HG03432 (cell line): Measurements from ENCODE around the gene ZNF76.
"Not testable (repeated sequence)": the region's sequence is repeated elsewhere in the genome, so short reads cannot be mapped to it uniquely, and the experiment has no call there.

Experiments used
- ATAC-seq: cut with Tn5 transposase; IDR thresholded peaks from one replicate; pipeline ENCODE4 v1.9.1; 2021; ENCODE audit warnings: mild to moderate bottlenecking, moderate library complexity; ENCODE audit not compliant: unreplicated experiment

ZNF76 gene

DNA sequence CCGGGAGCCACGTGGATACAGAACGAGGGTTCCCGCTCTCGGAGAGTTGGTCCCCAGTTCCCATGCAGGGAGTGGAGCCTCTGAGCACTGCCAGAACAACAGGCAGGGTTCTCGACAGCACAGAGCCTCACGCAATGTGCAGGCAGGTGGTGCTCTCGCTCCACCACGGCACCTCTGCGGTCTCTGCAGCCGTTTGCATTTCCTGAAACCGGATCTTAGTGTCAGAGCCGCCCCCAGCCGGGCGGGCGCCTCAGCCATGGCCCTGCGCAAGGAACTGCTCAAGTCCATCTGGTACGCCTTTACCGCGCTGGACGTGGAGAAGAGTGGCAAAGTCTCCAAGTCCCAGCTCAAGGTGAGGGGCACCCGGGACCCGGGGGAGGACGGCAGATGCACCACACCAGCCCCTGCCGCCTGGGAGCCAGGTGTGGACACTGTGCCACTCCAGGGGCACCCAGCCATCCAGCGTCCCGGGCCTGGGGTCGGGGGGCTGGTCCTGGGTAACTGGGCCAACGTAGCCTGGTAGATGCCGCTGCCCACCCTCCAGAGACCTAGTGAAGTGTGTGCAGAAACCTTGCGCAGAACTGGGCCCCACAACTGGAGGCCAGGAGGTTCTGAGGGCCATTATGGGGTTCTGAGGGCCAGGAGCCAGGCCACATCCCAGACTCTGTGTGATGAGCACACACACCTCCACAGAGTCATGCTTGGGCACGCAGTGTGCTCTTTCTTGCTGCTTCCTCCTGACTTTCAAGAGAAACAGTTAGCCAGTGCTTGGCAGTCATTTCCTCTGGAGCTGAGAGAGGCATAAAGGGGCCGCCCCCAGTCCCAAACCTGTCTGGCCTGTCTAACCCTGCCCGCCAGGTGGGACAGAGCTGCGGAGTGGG lies 38.3 kb downstream of the ZNF76 start, which contains the start of gene DEF6:
DEF6 (plus strand) TSS at position 218 of the 881 bp plus-strand sequence; CDS start at position 257, 39 bp downstream.
- ATAC-seq: peak; percentile 84

DNA sequence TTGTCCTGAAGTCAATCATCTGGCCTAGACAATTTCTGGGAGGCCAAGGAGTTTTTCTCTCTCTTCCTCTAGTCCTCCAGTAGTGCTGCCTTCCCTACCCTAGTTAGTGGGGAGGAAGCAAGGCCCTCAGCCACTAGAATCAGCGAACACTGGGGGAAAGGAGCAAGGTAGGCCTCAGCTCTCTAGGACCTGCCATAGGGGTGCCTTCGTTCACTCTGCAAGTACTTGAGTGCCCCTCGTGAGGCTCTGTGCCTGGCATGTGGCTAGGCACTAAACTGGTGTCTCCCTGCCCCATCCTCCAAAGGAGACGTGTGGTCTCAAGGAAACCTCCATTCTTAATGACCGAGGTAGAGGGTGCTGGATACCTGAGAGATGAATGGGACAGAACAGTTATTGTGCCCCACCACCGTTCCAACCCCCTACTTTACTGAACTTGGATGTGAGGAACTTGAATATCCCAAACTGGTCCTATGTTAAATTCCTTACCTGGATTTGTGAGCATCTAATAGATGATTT lies 39.1 kb downstream of the ZNF76 start:
- ATAC-seq: no peak

DNA sequence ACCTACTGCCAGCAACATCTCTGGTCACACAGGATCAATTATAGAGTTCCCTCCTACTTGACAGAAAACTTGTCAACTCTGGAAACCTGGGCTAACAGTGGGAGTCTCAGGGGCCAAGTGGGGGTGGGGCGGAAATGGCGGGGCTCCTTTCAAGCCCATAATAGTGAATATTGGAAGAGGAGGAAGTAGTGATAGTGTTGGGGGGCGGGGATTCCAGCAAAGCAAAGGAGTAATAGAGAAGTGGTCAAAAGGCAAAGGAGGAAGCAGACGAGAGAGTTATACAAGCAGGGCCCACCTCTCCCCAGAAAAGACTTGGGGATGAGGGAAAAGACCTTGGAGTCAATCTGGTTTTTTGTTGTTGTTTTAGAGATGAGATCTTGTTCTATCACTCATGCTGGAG lies 40.1 kb downstream of the ZNF76 start:
- ATAC-seq: no peak

DNA sequence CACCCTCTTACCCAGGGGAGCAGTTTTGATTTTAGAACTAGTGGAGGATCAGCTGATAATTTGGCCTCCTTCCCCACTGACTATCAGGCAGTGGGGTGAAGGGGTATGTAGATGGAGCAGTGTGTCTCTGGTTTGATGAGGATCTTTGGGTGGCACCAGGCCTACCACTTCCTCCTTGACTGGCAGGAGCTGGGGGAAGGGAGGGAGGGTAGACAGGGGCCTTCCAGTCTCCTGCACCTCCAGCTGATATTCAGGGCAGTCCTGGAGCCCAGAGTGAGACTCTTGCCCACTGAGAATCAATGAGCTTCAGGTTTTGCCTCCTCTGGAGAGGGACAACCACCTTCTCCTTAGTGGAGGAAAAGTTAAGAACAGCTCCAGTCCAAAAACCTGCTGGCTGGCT lies 41.3 kb downstream of the ZNF76 start:
- ATAC-seq: no peak

DNA sequence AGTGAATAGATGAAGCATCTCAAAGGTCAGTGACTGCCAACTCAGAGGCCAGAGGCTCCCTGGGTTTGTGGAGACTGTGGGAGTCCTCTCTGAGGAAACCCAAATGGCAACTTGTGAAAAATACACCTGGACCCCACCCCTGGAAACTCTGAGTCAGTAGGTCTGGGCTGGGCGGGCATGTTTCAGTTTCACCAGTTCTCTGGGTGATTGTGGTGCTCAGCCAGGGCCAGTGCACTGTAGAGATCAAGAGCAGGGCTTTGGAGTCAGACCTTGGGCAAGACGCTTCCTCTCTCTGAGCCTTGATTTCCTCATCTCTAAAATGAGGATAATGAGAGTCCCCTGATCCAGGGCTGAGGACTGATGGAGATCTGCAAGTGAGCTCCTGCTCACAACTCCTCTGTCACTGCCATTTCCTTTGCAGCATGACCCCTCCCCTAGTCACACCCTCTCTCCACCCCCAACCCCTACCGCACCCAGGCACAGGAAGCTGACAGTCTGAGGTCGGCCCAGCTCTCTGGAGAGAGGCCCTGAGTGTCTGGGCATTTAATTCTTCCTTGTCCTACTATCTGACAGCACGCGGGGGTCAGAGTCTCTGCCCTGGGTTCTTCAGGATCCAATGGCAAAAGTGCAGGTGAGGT lies 43.2 kb downstream of the ZNF76 start:
- peak; percentile 74 for ATAC-seq

DNA sequence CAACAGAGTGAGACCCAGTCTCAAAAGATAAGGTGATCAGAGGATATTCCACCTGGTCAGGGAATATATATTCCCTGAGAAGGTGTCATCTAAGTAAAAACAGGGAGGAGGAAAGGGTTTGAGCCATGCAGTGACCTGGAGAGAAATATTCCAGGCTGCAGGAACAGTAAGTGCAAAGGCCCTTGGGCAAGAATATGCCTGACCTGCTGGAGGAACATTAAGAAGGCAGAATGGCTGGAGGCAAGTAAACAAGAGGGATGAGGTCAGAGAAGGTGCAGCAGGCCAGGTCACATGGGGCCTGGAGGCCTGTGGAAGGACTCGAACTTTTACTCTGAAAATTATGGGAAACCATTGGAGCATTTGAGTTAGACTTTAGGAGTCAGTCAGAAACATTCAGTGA lies 44.8 kb downstream of the ZNF76 start:
- ATAC-seq: no peak

DNA sequence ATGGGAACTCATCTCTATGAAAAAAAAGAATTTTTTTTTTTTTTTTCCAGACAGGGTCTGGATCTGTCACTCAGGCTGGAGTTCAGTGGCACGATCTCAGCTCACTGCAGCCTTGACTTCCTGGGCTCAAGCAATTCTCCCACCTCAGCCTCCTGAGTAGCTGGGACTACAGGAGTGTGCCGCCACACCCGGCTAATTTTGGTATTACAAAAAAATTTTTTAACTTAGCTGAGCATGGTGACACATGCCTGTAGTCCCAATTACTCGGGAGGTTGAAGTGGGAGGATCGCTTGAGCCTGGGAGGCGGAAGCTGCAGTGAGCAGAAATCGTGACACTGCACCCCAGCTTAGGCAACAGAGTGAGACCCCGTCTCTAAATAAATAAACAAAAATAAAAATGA lies 45.6 kb downstream of the ZNF76 start:
- ATAC-seq: no peak

DNA sequence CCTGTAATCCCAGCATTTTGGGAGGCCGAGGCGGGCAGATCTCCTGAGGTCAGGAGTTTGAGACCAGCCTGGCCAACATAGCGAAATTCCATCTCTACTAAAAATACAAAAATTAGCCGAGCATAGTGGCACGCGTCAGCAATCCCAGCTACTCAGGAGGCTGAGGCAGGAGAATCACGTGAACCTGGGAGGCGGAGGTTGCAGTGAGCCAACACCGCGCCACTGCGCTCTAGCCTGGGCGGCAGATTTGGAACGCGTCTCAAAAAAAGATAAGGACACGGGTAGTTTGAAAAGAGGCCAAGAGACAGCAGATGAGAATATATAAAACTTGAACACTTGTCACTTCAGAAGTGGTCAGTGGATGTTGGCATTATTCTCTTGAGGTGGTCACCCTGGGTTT lies 47.6 kb downstream of the ZNF76 start:
- not testable (repeated sequence) for ATAC-seq

DNA sequence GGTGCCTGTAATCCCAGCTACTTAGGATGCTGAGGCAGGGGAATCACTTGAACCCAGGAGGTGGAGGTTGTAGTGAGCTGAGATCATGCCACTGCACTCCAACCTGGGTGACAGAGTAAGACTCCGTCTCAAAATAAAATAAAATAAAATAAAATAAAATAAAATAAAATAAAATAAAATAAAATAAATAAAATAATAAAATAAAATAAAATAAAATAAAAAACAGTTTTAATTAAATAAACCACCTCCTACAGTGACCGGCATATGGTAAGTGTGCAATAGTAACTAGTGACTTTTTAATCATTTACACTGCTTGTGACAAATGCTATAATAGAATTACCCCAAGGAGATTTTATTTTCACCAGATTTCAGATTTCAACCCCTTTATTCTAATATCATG lies 49.0 kb downstream of the ZNF76 start:
- not testable (repeated sequence) for ATAC-seq

DNA sequence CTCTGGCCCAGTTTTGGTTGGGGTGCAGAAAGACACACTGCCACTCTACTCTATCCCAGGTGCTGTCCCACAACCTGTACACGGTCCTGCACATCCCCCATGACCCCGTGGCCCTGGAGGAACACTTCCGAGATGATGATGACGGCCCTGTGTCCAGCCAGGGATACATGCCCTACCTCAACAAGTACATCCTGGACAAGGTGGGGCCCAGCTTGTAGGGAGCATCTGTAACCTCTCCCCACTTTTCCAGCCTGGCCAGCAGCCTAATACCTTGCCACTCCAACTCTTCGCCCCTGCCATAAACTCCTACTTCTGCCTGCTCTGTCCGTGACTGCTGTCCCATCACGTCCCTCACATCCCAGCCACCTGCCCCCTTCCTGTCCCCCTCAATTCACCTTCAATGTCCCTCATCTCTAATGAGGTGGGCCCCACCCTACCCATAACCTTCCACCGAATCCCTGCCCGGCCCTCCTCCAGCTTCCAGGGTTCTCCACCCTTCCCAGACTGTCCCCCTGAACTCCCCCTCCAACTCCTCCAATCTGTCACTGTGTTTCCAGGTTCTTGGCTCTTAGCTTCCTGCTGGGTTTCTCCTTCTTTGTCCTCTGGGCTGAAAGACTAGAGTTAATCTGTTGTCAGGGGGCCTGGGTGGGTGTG lies 50.2 kb downstream of the ZNF76 start:
- ATAC-seq: no peak

DNA sequence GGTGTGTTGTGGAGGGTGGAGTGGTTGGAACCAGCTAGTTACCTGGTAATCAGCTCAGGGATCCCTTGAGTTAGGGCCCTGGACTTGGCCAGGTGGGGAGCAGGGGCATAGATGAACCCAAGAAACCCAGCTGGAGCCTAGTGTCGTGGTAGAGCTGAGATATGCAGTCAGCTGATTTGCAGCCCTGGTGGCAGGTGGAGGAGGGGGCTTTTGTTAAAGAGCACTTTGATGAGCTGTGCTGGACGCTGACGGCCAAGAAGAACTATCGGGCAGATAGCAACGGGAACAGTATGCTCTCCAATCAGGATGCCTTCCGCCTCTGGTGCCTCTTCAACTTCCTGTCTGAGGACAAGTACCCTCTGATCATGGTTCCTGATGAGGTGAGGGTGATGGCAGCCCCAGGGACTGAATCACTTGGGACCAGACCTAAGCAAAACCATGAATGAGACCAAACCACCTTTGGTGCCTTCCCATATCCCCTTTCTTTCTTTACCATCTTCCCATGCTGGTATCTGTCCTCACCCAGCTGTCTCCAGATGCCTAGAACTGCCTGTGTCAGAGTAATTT lies 50.8 kb downstream of the ZNF76 start:
- no peak for ATAC-seq

DNA sequence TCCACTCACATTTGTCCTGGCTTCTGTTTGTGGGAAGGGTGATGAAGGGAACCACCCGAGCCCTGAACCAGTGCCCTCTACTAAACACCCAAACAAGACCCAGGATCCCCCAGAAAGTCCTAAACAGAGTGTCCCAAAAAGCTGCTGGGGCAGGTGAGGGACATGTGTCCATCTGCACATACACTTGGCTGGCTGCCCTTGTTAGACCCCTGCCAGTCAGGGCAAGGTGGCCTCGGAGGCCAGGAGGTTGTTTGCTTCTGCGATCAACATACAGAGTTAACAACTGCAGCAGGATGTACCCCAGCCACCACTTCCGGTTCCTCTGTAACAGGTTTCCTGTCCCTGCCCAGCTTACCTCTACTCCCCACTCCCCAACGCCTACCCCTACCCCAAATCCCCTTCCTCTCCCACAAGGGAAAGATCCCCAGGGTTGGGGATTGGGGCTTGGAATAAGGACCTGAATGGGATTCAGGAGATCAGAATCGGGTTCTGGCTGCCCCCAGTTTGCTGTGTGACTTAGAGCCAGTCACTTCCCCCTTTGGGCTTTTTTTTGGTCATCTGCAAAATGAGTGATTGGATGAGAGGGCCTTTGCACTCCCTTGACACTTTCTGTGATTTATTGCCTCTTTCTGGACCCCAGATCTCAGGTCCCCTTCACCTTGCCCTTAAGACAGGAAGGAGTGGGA lies 52.0 kb downstream of the ZNF76 start:
- no peak for ATAC-seq

DNA sequence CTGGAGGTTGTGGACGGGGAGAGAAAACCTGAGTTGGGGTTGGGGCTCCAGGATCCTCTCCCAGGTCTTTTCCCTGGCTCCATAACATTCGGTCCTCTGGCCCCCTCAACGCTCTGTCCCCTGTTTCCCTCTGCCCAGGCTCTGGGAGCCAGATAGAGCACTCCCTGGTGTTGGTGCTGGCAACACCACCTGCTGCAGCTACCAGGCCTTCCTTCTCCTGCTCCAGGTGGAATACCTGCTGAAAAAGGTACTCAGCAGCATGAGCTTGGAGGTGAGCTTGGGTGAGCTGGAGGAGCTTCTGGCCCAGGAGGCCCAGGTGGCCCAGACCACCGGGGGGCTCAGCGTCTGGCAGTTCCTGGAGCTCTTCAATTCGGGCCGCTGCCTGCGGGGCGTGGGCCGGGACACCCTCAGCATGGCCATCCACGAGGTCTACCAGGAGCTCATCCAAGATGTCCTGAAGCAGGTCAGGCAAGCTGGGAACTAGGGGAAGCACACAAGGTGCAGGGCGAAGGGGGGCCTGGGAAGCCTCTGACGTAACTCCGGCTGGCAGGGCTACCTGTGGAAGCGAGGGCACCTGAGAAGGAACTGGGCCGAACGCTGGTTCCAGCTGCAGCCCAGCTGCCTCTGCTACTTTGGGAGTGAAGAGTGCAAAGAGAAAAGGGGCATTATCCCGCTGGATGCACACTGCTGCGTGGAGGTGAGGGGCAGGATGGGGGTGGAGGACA lies 52.7 kb downstream of the ZNF76 start:
- ATAC-seq: no peak

DNA sequence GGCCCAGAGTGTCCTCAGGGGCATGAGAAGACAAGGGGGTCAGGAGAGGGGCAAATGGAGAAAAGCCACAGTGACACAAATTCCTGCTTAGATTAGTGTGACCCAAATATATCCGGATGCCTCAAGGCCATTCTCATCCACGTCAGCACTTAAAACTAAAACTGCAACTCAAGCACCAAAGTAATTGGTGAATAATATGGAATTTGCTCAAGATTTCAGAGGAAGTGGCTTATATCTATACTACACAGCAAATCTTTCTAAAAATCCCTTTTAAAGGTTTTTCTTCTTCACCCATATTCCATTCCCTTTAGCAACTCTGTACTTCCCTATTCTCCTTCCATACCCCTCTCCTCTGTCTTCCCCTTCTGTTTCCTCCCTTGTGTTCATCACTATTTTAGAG lies 53.3 kb downstream of the ZNF76 start:
- no peak for ATAC-seq

DNA sequence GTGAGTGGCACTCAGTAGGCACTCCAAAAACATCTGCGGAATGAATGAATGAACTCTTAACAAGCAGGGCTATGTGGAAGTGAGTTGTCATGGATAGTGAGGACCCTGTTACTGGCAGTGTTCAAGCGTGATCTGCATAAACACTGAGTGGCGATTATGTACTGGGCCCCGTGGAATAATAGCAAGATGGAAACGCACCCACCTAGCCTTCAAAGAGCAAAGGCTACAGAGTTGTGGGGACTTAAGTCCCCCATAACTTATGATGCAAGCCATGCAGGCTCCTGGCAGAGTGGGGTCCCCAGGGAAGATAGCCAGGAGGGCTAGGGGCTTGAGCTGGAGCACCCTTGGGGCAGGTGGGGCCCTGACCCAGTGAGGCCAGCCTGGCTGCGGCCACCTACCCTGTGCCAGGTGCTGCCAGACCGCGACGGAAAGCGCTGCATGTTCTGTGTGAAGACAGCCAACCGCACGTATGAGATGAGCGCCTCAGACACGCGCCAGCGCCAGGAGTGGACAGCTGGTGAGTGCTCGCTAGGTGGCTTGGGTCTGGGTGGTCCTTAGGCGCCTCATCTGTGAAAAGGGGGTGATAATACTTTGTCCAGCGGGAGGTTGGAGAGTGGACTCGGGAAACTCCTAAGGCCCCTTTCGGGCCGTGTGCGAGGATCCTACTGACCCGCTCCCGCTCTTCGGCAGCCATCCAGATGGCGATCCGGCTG lies 58.1 kb downstream of the ZNF76 start:
- no peak for ATAC-seq

DNA sequence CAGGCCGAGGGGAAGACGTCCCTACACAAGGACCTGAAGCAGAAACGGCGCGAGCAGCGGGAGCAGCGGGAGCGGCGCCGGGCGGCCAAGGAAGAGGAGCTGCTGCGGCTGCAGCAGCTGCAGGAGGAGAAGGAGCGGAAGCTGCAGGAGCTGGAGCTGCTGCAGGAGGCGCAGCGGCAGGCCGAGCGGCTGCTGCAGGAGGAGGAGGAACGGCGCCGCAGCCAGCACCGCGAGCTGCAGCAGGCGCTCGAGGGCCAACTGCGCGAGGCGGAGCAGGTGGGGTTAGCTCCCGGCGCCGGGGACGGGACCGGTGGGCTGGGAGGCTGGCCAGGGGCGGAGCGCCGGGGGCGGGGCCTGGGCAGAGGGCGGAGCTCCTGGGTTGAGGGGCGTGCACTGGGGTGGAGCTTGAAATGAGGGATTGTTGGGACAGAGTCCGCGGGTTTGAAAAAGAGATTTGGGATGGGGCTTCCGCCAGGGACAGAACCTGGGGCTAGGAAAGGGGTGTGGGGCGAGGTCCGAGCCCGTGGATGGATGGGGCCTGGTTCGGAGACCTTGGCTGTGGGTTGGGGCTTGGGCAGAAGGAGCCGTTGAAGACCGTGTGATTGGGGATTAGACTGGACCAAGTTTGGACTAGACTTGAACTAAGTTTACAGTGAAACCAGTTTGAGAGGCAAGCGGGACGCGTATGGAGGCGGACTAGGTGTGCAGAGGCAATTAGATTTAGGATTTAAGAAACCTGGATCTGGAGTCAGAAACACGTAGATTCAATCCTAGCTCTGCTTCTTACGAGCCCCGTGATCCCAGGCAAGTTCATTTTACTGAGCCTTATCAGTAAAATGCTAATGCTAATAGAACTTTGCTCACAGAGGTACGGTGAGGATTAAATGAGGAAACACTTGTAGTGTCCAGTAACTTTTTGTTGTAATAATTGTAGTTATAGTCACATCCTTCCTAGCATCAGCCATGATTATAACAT lies 58.9 kb downstream of the ZNF76 start:
- no peak for ATAC-seq

DNA sequence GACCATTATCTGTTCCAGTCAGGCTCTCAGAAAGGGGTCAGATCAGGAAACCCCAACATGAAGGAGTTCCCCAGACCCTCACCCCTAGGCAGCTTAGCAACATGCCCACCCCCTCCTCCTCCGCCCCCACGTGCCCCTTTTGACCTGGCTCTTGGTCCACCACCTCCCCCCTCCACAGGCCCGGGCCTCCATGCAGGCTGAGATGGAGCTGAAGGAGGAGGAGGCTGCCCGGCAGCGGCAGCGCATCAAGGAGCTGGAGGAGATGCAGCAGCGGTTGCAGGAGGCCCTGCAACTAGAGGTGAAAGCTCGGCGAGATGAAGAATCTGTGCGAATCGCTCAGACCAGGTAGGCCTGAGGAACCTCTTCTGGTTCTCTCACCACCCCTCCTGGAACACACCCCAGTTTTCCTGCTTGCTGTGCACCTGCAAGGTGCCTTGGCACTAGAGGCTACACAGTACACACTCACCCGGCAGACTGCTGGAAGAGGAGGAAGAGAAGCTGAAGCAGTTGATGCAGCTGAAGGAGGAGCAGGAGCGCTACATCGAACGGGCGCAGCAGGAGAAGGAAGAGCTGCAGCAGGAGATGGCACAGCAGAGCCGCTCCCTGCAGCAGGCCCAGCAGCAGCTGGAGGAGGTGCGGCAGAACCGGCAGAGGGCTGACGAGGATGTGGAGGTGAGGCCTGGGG lies 60.0 kb downstream of the ZNF76 start:
- ATAC-seq: no peak

DNA sequence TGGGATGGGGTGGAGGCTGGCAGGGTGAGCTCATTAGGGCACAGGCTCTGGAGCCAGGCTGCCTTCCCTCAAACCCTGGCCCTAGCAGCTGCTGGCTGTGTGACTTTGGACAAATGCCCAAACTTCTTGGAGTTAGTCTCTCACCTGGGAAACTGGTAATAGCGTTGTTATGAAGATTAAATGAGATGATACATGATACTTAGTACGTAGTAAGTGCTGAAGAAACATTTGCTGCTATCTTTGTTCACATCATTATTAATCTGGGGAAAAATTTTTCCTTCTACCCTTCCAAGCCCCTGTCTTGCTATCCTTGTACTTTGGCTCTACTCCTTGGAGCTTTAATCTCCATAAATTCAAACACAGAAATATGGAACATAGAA lies 60.5 kb downstream of the ZNF76 start:
- ATAC-seq: no peak
